GM06990 (cell line): ENCODE data around the gene EFNA3.

Experiments used
- DNase-seq: peaks from one replicate; pipeline ENCODE4 v3.0.0-alpha.2; 2011; ENCODE audit not compliant: insufficient read length; ENCODE audit errors: extremely low read depth
- H3K27me3 ChIP-seq: replicated peaks from 2 replicates; pipeline ENCODE4 v1.6.0; 2011; ENCODE audit warnings: low read length; ENCODE audit not compliant: control insufficient read depth, insufficient read depth
- H3K36me3 ChIP-seq: 2 replicates; pipeline ENCODE4 v1.5.1; 2011; ENCODE audit warnings: low read length; ENCODE audit not compliant: control insufficient read depth, insufficient read depth
- H3K4me3 ChIP-seq: replicated peaks from 2 replicates; pipeline ENCODE4 v1.5.1; 2011; ENCODE audit warnings: low read depth, mild to moderate bottlenecking, control low read depth, low read length
- CTCF ChIP-seq: IDR thresholded peaks from 2 replicates; pipeline ENCODE4 v1.5.1; 2011; ENCODE audit warnings: low read length, control low read depth, mild to moderate bottlenecking, inconsistent platforms; ENCODE audit not compliant: insufficient read depth, poor library complexity, severe bottlenecking

The EFNA3 gene

GRCh38 chr1:155125946-155126555 is 47.4 kb downstream of the EFNA3 start:
- H3K36me3 ChIP-seq: no peaks in the 10 kb centered on the region
- H3K4me3 ChIP-seq: no peak overlapping the region
- H3K27me3 ChIP-seq: no peaks in the 10 kb centered on the region; the same call in 1 of the 2 replicates
- no peak for DNase-seq
- no peak for TF ChIP-seq CTCF

- no peaks in the 10 kb centered on the region; the same call in 1 of the 2 replicates for H3K27me3 ChIP-seq
- peak; percentile 42 for DNase-seq
- no peak for TF ChIP-seq CTCF
- H3K36me3 ChIP-seq: no peaks in the 10 kb centered on the region
- H3K4me3 ChIP-seq: peak overlapping the region; percentile 65
Observed at GRCh38 chr1:155126556-155127104, 48.0 kb downstream of the EFNA3 start.

- DNase-seq: peak; percentile 34
- H3K36me3 ChIP-seq: no peaks in the 10 kb centered on the region
- no peak for TF ChIP-seq CTCF
- peak within 1 kb of the TSS; percentile 65 for H3K4me3 ChIP-seq
- H3K27me3 ChIP-seq: no peaks in the 10 kb centered on the region; the same call in 1 of the 2 replicates
Observed at GRCh38 chr1:155127105-155127966, 48.7 kb downstream of the EFNA3 start, which contains the start of gene EFNA1. TSS of gene EFNA1 (plus strand) at chr1:155127876. CDS start at chr1:155127978, 102 bp downstream.

- no peaks in the 10 kb centered on the region for H3K36me3 ChIP-seq
- no peak for TF ChIP-seq CTCF
- peak overlapping the region; percentile 65 for H3K4me3 ChIP-seq
- H3K27me3 ChIP-seq: no peaks in the 10 kb centered on the region; the same call in 1 of the 2 replicates
- no peak for DNase-seq
Observed at GRCh38 chr1:155127967-155128754, 49.5 kb downstream of the EFNA3 start.

- TF ChIP-seq CTCF: no peak
- Histone ChIP-seq H3K36me3 (no peaks in the 10 kb centered on the region), H3K4me3 (peak overlapping the region; percentile 16; the same call in 1 of the 2 replicates), H3K27me3 (no peaks in the 10 kb centered on the region; the same call in 1 of the 2 replicates)
- DNase-seq: no peak
Observed at GRCh38 chr1:155128755-155129473, 50.3 kb downstream of the EFNA3 start.
